GM21360 (cell line): Measurements from ENCODE around the gene AGGF1.
A peak's percentile ranks its signal among the peaks of the same experiment; 100 is the strongest.
"Not testable (repeated sequence)": the region's sequence is repeated elsewhere in the genome, so short reads cannot be mapped to it uniquely, and the experiment has no call there.

Experiments used
- ATAC-seq: cut with Tn5 transposase; IDR thresholded peaks from one replicate; pipeline ENCODE4 v1.9.1; 2021; ENCODE audit warnings: mild to moderate bottlenecking, moderate library complexity; ENCODE audit not compliant: unreplicated experiment

AGGF1 gene

GRCh38 chr5:77024490-77024889, 5.7 kb upstream of the AGGF1 start:
- no peak for ATAC-seq

GRCh38 chr5:77028631-77029375, 1.4 kb upstream of the AGGF1 start:
- ATAC-seq, result no peak

GRCh38 chr5:77029376-77029885, 773 bp upstream of the AGGF1 start:
- no peak for ATAC-seq

- no peak for ATAC-seq
Observed at GRCh38 chr5:77031891-77032290, 1.7 kb downstream of the AGGF1 start.

GRCh38 chr5:77032635-77033034, 2.4 kb downstream of the AGGF1 start:
- ATAC-seq, result no peak

GRCh38 chr5:77033338-77033737, 3.1 kb downstream of the AGGF1 start:
- ATAC-seq, result no peak

- ATAC-seq, result no peak
Observed at GRCh38 chr5:77035950-77036349, 5.7 kb downstream of the AGGF1 start.

- ATAC-seq, result no peak
Observed at GRCh38 chr5:77046416-77047073, 16.3 kb downstream of the AGGF1 start.

GRCh38 chr5:77064040-77064439, 33.8 kb downstream of the AGGF1 start:
- no peak for ATAC-seq

GRCh38 chr5:77065256-77065655, 35.1 kb downstream of the AGGF1 start:
- no peak for ATAC-seq

- ATAC-seq, result no peak
Observed at GRCh38 chr5:77066184-77066583, 36.0 kb downstream of the AGGF1 start.

GRCh38 chr5:77066823-77067442, 36.7 kb downstream of the AGGF1 start:
- no peak for ATAC-seq

- no peak for ATAC-seq
Observed at GRCh38 chr5:77073667-77074066, 43.5 kb downstream of the AGGF1 start.

GRCh38 chr5:77074745-77075144, 44.5 kb downstream of the AGGF1 start:
- ATAC-seq, result no peak

GRCh38 chr5:77076961-77077828, 47.0 kb downstream of the AGGF1 start:
- peak; percentile 70 for ATAC-seq

GRCh38 chr5:77077829-77078176, 47.6 kb downstream of the AGGF1 start:
- no peak for ATAC-seq

- not testable (repeated sequence) for ATAC-seq
Observed at GRCh38 chr5:77080479-77080878, 50.3 kb downstream of the AGGF1 start.

- no peak for ATAC-seq
Observed at GRCh38 chr5:77080905-77081304, 50.7 kb downstream of the AGGF1 start.

- ATAC-seq, result no peak
Observed at GRCh38 chr5:77082280-77082679, 52.1 kb downstream of the AGGF1 start.

- no peak for ATAC-seq
Observed at GRCh38 chr5:77083088-77083487, 52.9 kb downstream of the AGGF1 start.

GRCh38 chr5:77086368-77086688, 56.1 kb downstream of the AGGF1 start:
- ATAC-seq, result no peak
